Spleen (tissue), 11 donors: ENCODE measurements around the gene TIPRL. TPM values are rescaled to one million over a fixed set of nuclear protein-coding genes. Genes with fewer than 3 reads are reported as not detected.

Experiments
- DNase-seq: peaks from one replicate; pipeline ENCODE4 v3.0.0-alpha.2; 2020
- H3K27ac ChIP-seq, 8 donors: fragments of 200-600 bp; sonication (generic) in 7 of 8; 1 replicate in 4 of 8; 2 replicates in 4 of 8; pipeline versions ENCODE4 v1.5.0 to v1.8.0; 2016 to 2021; ENCODE audit warnings: inconsistent platforms in 4 of 8, mild to moderate bottlenecking in 4 of 8, moderate library complexity in 1 of 8
- H3K27me3 ChIP-seq, 7 donors: fragments of 200-600 bp; sonication (generic) in 6 of 7; replicated peaks in 1 of 7; 1 replicate in 4 of 7; 2 replicates in 3 of 7; pipeline versions ENCODE4 v1.5.0 to v1.8.0; 2016 to 2021; ENCODE audit warnings: inconsistent platforms in 3 of 7, mild to moderate bottlenecking in 1 of 7
- H3K36me3 ChIP-seq, 6 donors: fragments of 200-600 bp; sonication (generic) in 5 of 6; 1 replicate in 4 of 6; 2 replicates in 2 of 6; pipeline versions ENCODE4 v1.5.0 to v1.8.0; 2016 to 2021; ENCODE audit warnings: inconsistent platforms in 2 of 6
- H3K4me1 ChIP-seq, 6 donors: fragments of 200-600 bp; sonication (generic) in 5 of 6; 1 replicate in 3 of 6; 2 replicates in 3 of 6; pipeline versions ENCODE4 v1.5.0 to v1.8.0; 2016 to 2021; ENCODE audit warnings: inconsistent platforms in 3 of 6
- H3K4me3 ChIP-seq, 8 donors: fragments of 200-600 bp; sonication (generic) in 7 of 8; 1 replicate in 4 of 8; 2 replicates in 4 of 8; pipeline versions ENCODE4 v1.5.0 to v1.8.0; 2016 to 2021; ENCODE audit warnings: inconsistent platforms in 4 of 8, mild to moderate bottlenecking in 4 of 8, moderate library complexity in 2 of 8
- H3K9me3 ChIP-seq, 8 donors: fragments of 200-600 bp; sonication (generic) in 7 of 8; 1 replicate in 4 of 8; 2 replicates in 4 of 8; pipeline versions ENCODE4 v1.5.0 to v1.8.0; 2016 to 2021; ENCODE audit warnings: inconsistent platforms in 4 of 8
- POLR2A ChIP-seq, 3 donors: fragments of 450-650 bp; IDR thresholded peaks; one replicate each; pipeline ENCODE4 v1.5.1; 2017; ENCODE audit warnings: antibody characterized with exemption in 3 of 3, mild to moderate bottlenecking in 1 of 3
- POLR2AphosphoS5 ChIP-seq, 3 donors: sonication (generic); formaldehyde crosslinking; IDR thresholded peaks; one replicate each; pipeline ENCODE4 v1.5.1; 2017; ENCODE audit warnings: antibody characterized with exemption in 3 of 3
- WGBS, 5 donors: extraction: QIAGEN DNeasy Blood & Tissue Kit in 3 of 5; methylation state at CpG; one replicate each; pipeline versions ENCODE4 v1.1.5 to v1.1.7; 2013 to 2018; 5-methylcytosine and 5-hydroxymethylcytosine counted together
- intact Hi-C: fragments of 100-400 bp; cut with DNase I; formaldehyde crosslinking; loops from one replicate; pipeline ENCODE4 v1.15.0; 2023; ENCODE audit warnings: low total_unique reads
- polyA plus RNA-seq, 3 donors: library from polyadenylated mRNA; stranded (reverse); fragments of 200-250 nt; gene quantifications; one replicate each; pipeline ENCODE4 v1.2.1, GENCODE V29; 2013
- small RNA-seq, 4 donors: library from RNA; depleted of rRNA; stranded (forward); fragments of <200 nt; gene quantifications; one replicate each; pipeline ENCODE3, GENCODE V24; 2016
- total RNA-seq, 7 donors: library from RNA; depleted of rRNA in 3 of 7; stranded (reverse); fragments of >200 nt in 3 of 7; fragmentation: NEBNext Ultra II Directional in 4 of 7; extraction: Animal tissue kit (Norgen Biotek cat#: 25700) in 4 of 7; gene quantifications; one replicate each; pipeline versions ENCODE4 v1.1.0 to v1.2.1, GENCODE V29; 2016 to 2021
- TF ChIP-seq, protein P1 (sequence below), 11 experiments: fragments of 200-600 bp in 7 of 11; fragments of 450-650 bp in 4 of 11; sonication (generic) in 4 of 11; IDR thresholded peaks in 8 of 11; conservative IDR thresholded peaks in 3 of 11; 1 replicate in 7 of 11; 2 replicates in 4 of 11; pipeline versions ENCODE4 v1.4.0 to v1.8.0; 2016 to 2021; ENCODE audit warnings: antibody characterized with exemption in 11 of 11, inconsistent platforms in 4 of 11, mild to moderate bottlenecking in 1 of 11
- donor health status: healthy with polysubstance abuse.
- donor health status: DM: no; HTN: no; CAD: no; lungs with moderate emphysema.
- donor health status: DM: no; HTN: no; CAD: no.
- donor health status: Bipolar disorder and iron deficiency.
- donor health status: healthy.
- donor health status: DM: no; HTN: no; CAD: no.
- donor health status: DM: yes; HTN: yes; CAD: no.

TIPRL gene
- total and polyA plus RNA-seq, 10 donors: 10.1 to 26.3 (median 17.5) TPM

DNA sequence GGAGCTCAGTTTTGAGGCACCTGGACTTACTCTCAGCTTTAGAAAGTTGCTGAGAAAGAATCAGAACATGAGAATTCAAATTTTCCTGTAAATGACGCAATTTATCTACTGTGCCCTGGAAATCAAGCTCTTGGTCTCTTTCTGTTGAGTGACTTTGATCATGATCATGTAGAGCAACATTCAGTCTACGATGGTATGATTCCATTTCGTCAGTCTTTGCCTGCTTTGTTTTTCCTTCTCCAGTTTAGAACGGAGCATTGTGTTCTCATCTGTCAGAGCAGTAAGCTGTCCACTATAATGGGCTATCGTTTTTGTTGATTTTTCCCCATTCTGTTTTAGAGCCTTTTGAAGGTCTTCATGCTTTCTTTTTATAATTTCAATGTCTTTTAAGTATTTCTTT lies 67.7 kb downstream of the TIPRL start:
- H3K9me3 ChIP-seq: no peaks in the 10 kb centered on the region
- peaks cover 0 to 100% (median 63%) of the 10 kb centered on the region in 6 donors for H3K36me3 ChIP-seq
- 90 to 96% (median 93%) methylated on average over 5 of the region's 5 CpGs for WGBS, 5 donors
- peaks cover 2 to 55% (median 26%) of the 10 kb centered on the region in 6 donors for H3K4me1 ChIP-seq
- no peak for TF ChIP-seq POLR2A (IDR thresholded peaks at IDR 0.05)
- TF ChIP-seq, protein P1, sequence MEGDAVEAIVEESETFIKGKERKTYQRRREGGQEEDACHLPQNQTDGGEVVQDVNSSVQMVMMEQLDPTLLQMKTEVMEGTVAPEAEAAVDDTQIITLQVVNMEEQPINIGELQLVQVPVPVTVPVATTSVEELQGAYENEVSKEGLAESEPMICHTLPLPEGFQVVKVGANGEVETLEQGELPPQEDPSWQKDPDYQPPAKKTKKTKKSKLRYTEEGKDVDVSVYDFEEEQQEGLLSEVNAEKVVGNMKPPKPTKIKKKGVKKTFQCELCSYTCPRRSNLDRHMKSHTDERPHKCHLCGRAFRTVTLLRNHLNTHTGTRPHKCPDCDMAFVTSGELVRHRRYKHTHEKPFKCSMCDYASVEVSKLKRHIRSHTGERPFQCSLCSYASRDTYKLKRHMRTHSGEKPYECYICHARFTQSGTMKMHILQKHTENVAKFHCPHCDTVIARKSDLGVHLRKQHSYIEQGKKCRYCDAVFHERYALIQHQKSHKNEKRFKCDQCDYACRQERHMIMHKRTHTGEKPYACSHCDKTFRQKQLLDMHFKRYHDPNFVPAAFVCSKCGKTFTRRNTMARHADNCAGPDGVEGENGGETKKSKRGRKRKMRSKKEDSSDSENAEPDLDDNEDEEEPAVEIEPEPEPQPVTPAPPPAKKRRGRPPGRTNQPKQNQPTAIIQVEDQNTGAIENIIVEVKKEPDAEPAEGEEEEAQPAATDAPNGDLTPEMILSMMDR (IDR thresholded peaks at IDR 0.05 in 8 of 11, conservative IDR thresholded peaks at IDR 0.05 in 3 of 11): no peak
- no peak for TF ChIP-seq POLR2AphosphoS5 (IDR thresholded peaks at IDR 0.05)
- no peak for DNase-seq
- intact Hi-C loops: no loop called here
- H3K27ac ChIP-seq: no peak overlapping the region
- no peaks in the 10 kb centered on the region for H3K27me3 ChIP-seq
- no peak overlapping the region for H3K4me3 ChIP-seq

Small RNAs within 50 kb of the gene (small RNA-seq; reads per million reads assigned to genes)
- gene AL021397.1: 0 reads per million in 4 donors

Other genes with a start within 250 kb of the TIPRL start
- gene DCAF6, start 242.3 kb upstream of the TIPRL start, total RNA-seq: 10 to 100 TPM; 38.7 to 76.6 (median 48.1) TPM
- 10 to 100 TPM; 19.2 to 23.8 (median 21.0) TPM for gene DCAF6, start 242.3 kb upstream of the TIPRL start, polyA plus RNA-seq
- 10 to 100 TPM; 23.0 to 31.1 (median 29.4) TPM for gene MPC2, start 241.9 kb upstream of the TIPRL start, total RNA-seq
- 10 to 100 TPM; 34.6 to 47.4 (median 46.1) TPM for gene MPC2, start 241.9 kb upstream of the TIPRL start, polyA plus RNA-seq
- 1 to 10 TPM; 3.0 to 5.5 (median 3.9) TPM for gene GPR161, start 42.0 kb upstream of the TIPRL start, total RNA-seq
- 1 to 10 TPM in 1 of 3 donors, under 1 TPM in 2; 0.53 to 1.1 (median 0.59) TPM for gene GPR161, start 42.0 kb upstream of the TIPRL start, polyA plus RNA-seq
- gene SFT2D2, start 47.0 kb downstream of the TIPRL start, total RNA-seq: 10 to 100 TPM; 58.7 to 97.1 (median 78.8) TPM
- 1 to 10 TPM; 6.1 to 8.3 (median 6.7) TPM for gene SFT2D2, start 47.0 kb downstream of the TIPRL start, polyA plus RNA-seq
- 1 to 10 TPM; 2.2 to 4.7 (median 4.2) TPM for gene TBX19, start 101.9 kb downstream of the TIPRL start, total RNA-seq
- gene TBX19, start 101.9 kb downstream of the TIPRL start, polyA plus RNA-seq: 1 to 10 TPM; 1.7 to 3.4 (median 2.7) TPM